Glutamatergic neuron (in vitro differentiated cells): Measurements from ENCODE around the gene SLC26A6. TPM values are rescaled to one million over a fixed set of nuclear protein-coding genes. Genes with fewer than 3 reads are reported as not detected.

Experiments used
- DNase-seq: peaks from one replicate; pipeline ENCODE4 v3.0.0; 2022
- H3K27ac Mint-ChIP-seq: one replicate; pipeline ENCODE4 v1.8.0; 2020; ENCODE audit warnings: mild to moderate bottlenecking, mixed read lengths, inconsistent platforms; ENCODE audit not compliant: unreplicated experiment
- H3K27me3 Mint-ChIP-seq: one replicate; pipeline ENCODE4 v1.8.0; 2020; ENCODE audit warnings: mild to moderate bottlenecking, moderate library complexity, mixed read lengths, inconsistent platforms; ENCODE audit not compliant: unreplicated experiment
- H3K36me3 Mint-ChIP-seq: one replicate; pipeline ENCODE4 v1.8.0; 2020; ENCODE audit warnings: mild to moderate bottlenecking, mixed read lengths, inconsistent platforms; ENCODE audit not compliant: unreplicated experiment
- H3K4me1 Mint-ChIP-seq: one replicate; pipeline ENCODE4 v1.8.0; 2020; ENCODE audit warnings: mild to moderate bottlenecking, low read depth, mixed read lengths, inconsistent platforms; ENCODE audit not compliant: unreplicated experiment
- H3K4me3 Mint-ChIP-seq: one replicate; pipeline ENCODE4 v1.8.0; 2020; ENCODE audit warnings: mild to moderate bottlenecking, mixed read lengths, inconsistent platforms; ENCODE audit not compliant: unreplicated experiment
- H3K9me3 Mint-ChIP-seq: one replicate; pipeline ENCODE4 v1.8.0; 2020; ENCODE audit warnings: mild to moderate bottlenecking, moderate library complexity, mixed read lengths, inconsistent platforms; ENCODE audit not compliant: unreplicated experiment
- CTCF ChIP-seq: fragments of 200-600 bp; sonication (generic); IDR thresholded peaks from one replicate; pipeline ENCODE4 v1.5.0; 2021; ENCODE audit not compliant: partially characterized antibody, unreplicated experiment
- total RNA-seq: library from RNA; stranded (reverse); fragmentation: NEBNext Ultra II Directional; extraction: Animal tissue kit (Norgen Biotek cat#: 25700); gene quantifications from one replicate; pipeline ENCODE4 v1.2.1, GENCODE V29; 2021; ENCODE audit not compliant: unreplicated experiment

The SLC26A6 gene
- total RNA-seq, 1 donor from 2014 or later: 26.0 TPM

GRCh38 chr3:48678566-48679380 lies 43.5 kb upstream of the SLC26A6 start:
- no peak overlapping the region for H3K27ac Mint-ChIP-seq
- H3K36me3 Mint-ChIP-seq: peaks cover 12% of the 10 kb centered on the region
- peaks cover 1% of the 10 kb centered on the region for H3K27me3 Mint-ChIP-seq
- no peaks in the 10 kb centered on the region for H3K9me3 Mint-ChIP-seq
- no peak for DNase-seq
- no peak overlapping the region for H3K4me3 Mint-ChIP-seq
- peaks cover 4% of the 10 kb centered on the region for H3K4me1 Mint-ChIP-seq
- TF ChIP-seq CTCF: no peak

GRCh38 chr3:48678056-48678455 lies 42.8 kb upstream of the SLC26A6 start:
- peaks cover 4% of the 10 kb centered on the region for H3K4me1 Mint-ChIP-seq
- peaks cover 3% of the 10 kb centered on the region for H3K9me3 Mint-ChIP-seq
- no peak overlapping the region for H3K27ac Mint-ChIP-seq
- peaks cover 12% of the 10 kb centered on the region for H3K36me3 Mint-ChIP-seq
- H3K27me3 Mint-ChIP-seq: peaks cover 1% of the 10 kb centered on the region
- TF ChIP-seq CTCF: no peak
- no peak overlapping the region for H3K4me3 Mint-ChIP-seq
- no peak for DNase-seq

- no peak overlapping the region for H3K4me3 Mint-ChIP-seq
- H3K9me3 Mint-ChIP-seq: peaks cover 3% of the 10 kb centered on the region
- H3K4me1 Mint-ChIP-seq: no peaks in the 10 kb centered on the region
- no peak for DNase-seq
- no peak for TF ChIP-seq CTCF
- H3K27me3 Mint-ChIP-seq: no peaks in the 10 kb centered on the region
- H3K36me3 Mint-ChIP-seq: peaks cover 7% of the 10 kb centered on the region
- no peak overlapping the region for H3K27ac Mint-ChIP-seq
These were observed 39.2 kb upstream of the SLC26A6 start for GRCh38 chr3:48674505-48674904.

GRCh38 chr3:48672522-48672921 lies 37.3 kb upstream of the SLC26A6 start:
- DNase-seq: no peak
- TF ChIP-seq CTCF: no peak
- Mint-ChIP-seq H3K36me3 (peaks cover 10% of the 10 kb centered on the region), H3K4me1 (no peaks in the 10 kb centered on the region), H3K9me3 (peaks cover 3% of the 10 kb centered on the region), H3K27ac (no peak overlapping the region), H3K27me3 (no peaks in the 10 kb centered on the region), H3K4me3 (no peak overlapping the region)

GRCh38 chr3:48664929-48665328 lies 29.7 kb upstream of the SLC26A6 start:
- Mint-ChIP-seq H3K4me3 (peak overlapping the region; percentile 97), H3K36me3 (peaks cover 6% of the 10 kb centered on the region), H3K9me3 (peaks cover 14% of the 10 kb centered on the region), H3K4me1 (peaks cover 8% of the 10 kb centered on the region), H3K27me3 (peaks cover 20% of the 10 kb centered on the region), H3K27ac (peak overlapping the region; percentile 48)
- TF ChIP-seq CTCF: no peak
- no peak for DNase-seq
